Measurements from ENCODE around the gene GPRC5A. TPM values are rescaled to one million over a fixed set of nuclear protein-coding genes. Genes with fewer than 3 reads are reported as not detected.
A peak's percentile ranks its signal among the peaks of the same experiment; 100 is the strongest.

GPRC5A gene
- total and polyA plus RNA-seq, 2 experiments from 2014 or later, result 0.16 to 0.38 TPM

DNA sequence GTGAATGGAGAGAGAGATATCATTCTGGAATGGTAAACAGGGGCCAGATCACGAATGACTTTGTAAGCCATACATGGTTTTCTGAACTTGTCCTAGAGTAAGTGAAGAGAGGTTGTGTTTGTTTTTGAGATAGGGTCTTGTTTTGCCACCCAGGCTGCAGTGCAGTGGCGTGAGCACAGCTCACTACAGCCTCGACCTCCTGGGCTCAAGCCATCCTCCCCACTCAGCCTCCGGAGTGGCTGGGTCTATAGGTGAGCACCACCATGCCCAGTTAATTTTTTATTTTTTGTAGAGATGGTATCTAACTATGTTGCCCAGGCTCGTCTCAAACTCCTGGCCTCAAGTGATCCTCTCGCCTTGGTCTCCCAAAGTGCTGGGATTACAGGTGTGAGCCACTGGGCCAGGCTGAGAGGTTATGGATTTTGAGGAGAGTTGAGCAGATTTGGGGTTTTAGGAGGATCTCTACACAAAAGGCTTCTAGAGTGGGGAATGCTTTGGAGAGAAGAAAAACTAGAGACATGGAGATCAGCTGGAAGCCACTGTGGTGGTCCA, 19.7 kb upstream of the GPRC5A start:
- no peak overlapping the region for H3K27ac ChIP-seq (ENCODE audit: low read depth)
- ATAC-seq, result no peak
- H3K4me3 ChIP-seq, result no peak overlapping the region
- no peaks in the 10 kb centered on the region; the same call in 1 of the 2 replicates for H3F3A ChIP-seq (replicated peaks; ENCODE audit: low read depth)
- Mint-ChIP-seq H3K27me3 (ENCODE audit: insufficient read depth, low read depth, poor library complexity) (peaks cover 10% of the 10 kb centered on the region), H3K4me1 (peaks cover 40% of the 10 kb centered on the region), H3K9me3 (no peaks in the 10 kb centered on the region), H3K4me3 (no peak overlapping the region), H3K36me3 (ENCODE audit: low read depth) (peaks cover 8% of the 10 kb centered on the region; the same call in 2 of the 3 replicates), H3K27ac (peak overlapping the region; percentile 25; the same call in 1 of the 2 replicates)
- no peaks in the 10 kb centered on the region for H3K79me2 ChIP-seq (replicated peaks; ENCODE audit: insufficient read depth)
- no peak for DNase-seq (ENCODE audit: low spot score)
- no peak overlapping the region for H3K4me2 ChIP-seq
- H3K9me2 ChIP-seq (ENCODE audit: insufficient read depth), result no peaks in the 10 kb centered on the region
- H4K20me1 ChIP-seq (replicated peaks; ENCODE audit: insufficient read depth), result no peaks in the 10 kb centered on the region
- no peak overlapping the region for H2AFZ ChIP-seq
- peaks cover 24% of the 10 kb centered on the region for H3K4me1 ChIP-seq (ENCODE audit: insufficient read depth)
- H3K27me3 ChIP-seq (ENCODE audit: insufficient read depth), result no peaks in the 10 kb centered on the region
- TF ChIP-seq, protein P1, sequence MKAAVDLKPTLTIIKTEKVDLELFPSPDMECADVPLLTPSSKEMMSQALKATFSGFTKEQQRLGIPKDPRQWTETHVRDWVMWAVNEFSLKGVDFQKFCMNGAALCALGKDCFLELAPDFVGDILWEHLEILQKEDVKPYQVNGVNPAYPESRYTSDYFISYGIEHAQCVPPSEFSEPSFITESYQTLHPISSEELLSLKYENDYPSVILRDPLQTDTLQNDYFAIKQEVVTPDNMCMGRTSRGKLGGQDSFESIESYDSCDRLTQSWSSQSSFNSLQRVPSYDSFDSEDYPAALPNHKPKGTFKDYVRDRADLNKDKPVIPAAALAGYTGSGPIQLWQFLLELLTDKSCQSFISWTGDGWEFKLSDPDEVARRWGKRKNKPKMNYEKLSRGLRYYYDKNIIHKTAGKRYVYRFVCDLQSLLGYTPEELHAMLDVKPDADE (IDR thresholded peaks at IDR 0.05), result no peak
- TF ChIP-seq POLR2AphosphoS5 (IDR thresholded peaks at IDR 0.05; ENCODE audit: low read depth) (no peak), EZH2 (IDR thresholded peaks at IDR 0.05; ENCODE audit: low read depth, unreplicated experiment) (no peak), ZNF114 (CRISPR knock-in tag; IDR thresholded peaks at IDR 0.05) (no peak), NANOG (IDR thresholded peaks at IDR 0.05; ENCODE audit: borderline replicate concordance) (no peak)
- TF ChIP-seq, protein P2, sequence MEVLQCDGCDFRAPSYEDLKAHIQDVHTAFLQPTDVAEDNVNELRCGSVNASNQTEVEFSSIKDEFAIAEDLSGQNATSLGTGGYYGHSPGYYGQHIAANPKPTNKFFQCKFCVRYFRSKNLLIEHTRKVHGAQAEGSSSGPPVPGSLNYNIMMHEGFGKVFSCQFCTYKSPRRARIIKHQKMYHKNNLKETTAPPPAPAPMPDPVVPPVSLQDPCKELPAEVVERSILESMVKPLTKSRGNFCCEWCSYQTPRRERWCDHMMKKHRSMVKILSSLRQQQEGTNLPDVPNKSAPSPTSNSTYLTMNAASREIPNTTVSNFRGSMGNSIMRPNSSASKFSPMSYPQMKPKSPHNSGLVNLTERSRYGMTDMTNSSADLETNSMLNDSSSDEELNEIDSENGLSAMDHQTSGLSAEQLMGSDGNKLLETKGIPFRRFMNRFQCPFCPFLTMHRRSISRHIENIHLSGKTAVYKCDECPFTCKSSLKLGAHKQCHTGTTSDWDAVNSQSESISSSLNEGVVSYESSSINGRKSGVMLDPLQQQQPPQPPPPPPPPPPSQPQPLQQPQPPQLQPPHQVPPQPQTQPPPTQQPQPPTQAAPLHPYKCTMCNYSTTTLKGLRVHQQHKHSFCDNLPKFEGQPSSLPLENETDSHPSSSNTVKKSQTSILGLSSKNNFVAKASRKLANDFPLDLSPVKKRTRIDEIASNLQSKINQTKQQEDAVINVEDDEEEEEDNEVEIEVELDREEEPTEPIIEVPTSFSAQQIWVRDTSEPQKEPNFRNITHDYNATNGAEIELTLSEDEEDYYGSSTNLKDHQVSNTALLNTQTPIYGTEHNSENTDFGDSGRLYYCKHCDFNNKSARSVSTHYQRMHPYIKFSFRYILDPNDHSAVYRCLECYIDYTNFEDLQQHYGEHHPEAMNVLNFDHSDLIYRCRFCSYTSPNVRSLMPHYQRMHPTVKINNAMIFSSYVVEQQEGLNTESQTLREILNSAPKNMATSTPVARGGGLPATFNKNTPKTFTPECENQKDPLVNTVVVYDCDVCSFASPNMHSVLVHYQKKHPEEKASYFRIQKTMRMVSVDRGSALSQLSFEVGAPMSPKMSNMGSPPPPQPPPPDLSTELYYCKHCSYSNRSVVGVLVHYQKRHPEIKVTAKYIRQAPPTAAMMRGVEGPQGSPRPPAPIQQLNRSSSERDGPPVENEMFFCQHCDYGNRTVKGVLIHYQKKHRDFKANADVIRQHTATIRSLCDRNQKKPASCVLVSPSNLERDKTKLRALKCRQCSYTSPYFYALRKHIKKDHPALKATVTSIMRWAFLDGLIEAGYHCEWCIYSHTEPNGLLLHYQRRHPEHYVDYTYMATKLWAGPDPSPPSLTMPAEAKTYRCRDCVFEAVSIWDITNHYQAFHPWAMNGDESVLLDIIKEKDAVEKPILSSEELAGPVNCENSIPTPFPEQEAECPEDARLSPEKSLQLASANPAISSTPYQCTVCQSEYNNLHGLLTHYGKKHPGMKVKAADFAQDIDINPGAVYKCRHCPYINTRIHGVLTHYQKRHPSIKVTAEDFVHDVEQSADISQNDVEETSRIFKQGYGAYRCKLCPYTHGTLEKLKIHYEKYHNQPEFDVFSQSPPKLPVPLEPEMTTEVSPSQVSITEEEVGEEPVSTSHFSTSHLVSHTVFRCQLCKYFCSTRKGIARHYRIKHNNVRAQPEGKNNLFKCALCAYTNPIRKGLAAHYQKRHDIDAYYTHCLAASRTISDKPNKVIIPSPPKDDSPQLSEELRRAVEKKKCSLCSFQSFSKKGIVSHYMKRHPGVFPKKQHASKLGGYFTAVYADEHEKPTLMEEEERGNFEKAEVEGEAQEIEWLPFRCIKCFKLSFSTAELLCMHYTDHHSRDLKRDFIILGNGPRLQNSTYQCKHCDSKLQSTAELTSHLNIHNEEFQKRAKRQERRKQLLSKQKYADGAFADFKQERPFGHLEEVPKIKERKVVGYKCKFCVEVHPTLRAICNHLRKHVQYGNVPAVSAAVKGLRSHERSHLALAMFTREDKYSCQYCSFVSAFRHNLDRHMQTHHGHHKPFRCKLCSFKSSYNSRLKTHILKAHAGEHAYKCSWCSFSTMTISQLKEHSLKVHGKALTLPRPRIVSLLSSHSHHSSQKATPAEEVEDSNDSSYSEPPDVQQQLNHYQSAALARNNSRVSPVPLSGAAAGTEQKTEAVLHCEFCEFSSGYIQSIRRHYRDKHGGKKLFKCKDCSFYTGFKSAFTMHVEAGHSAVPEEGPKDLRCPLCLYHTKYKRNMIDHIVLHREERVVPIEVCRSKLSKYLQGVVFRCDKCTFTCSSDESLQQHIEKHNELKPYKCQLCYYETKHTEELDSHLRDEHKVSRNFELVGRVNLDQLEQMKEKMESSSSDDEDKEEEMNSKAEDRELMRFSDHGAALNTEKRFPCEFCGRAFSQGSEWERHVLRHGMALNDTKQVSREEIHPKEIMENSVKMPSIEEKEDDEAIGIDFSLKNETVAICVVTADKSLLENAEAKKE (CRISPR knock-in tag; IDR thresholded peaks at IDR 0.05), result 0 out of 2 replicates have a peak, but pooled peaks have one; percentile 37
- no peaks in the 10 kb centered on the region for H3K36me3 ChIP-seq (ENCODE audit: insufficient read depth)

Measured in GM23338 (cell line).